Transverse colon (tissue), 4 donors: ENCODE data around the gene ZNF547. TPM values are rescaled to one million over a fixed set of nuclear protein-coding genes. Genes with fewer than 3 reads are reported as not detected.

ENCODE experiments used
- DNase-seq: peaks from one replicate; pipeline ENCODE4 v3.0.0-alpha.2; 2019
- H3K27ac ChIP-seq, 4 donors: fragments of 200-600 bp; sonication (generic); 2 replicates each; pipeline ENCODE4 v1.5.1; 2016 to 2018; ENCODE audit warnings: inconsistent platforms in 4 of 4
- H3K27me3 ChIP-seq: fragments of 200-600 bp; sonication (generic); 2 replicates; pipeline ENCODE4 v1.5.1; 2017; ENCODE audit warnings: inconsistent platforms
- H3K36me3 ChIP-seq, 4 donors: fragments of 200-600 bp; sonication (generic); 2 replicates each; pipeline ENCODE4 v1.5.1; 2017 to 2019; ENCODE audit warnings: inconsistent platforms in 4 of 4
- H3K4me1 ChIP-seq, 4 donors: fragments of 200-600 bp; sonication (generic); 2 replicates each; pipeline ENCODE4 v1.5.1; 2017 to 2020; ENCODE audit warnings: inconsistent platforms in 4 of 4
- H3K4me3 ChIP-seq, 4 donors: fragments of 200-600 bp; sonication (generic); 1 replicate in 1 of 4; 2 replicates in 3 of 4; pipeline versions ENCODE4 v1.5.1 to v1.6.1; 2017 to 2019; ENCODE audit warnings: inconsistent platforms in 4 of 4
- H3K9me3 ChIP-seq, 2 donors: fragments of 200-600 bp; sonication (generic); 2 replicates each; pipeline ENCODE4 v1.5.1; 2017 to 2019; ENCODE audit warnings: inconsistent platforms in 2 of 2
- CTCF ChIP-seq, 5 experiments: fragments of 200-600 bp in 3 of 5; fragments of 450-650 bp in 2 of 5; sonication (generic) in 3 of 5; IDR thresholded peaks; 1 replicate in 2 of 5; 2 replicates in 3 of 5; pipeline ENCODE4 v1.5.1; 2016 to 2017; ENCODE audit warnings: antibody characterized with exemption in 5 of 5, inconsistent platforms in 3 of 5, mild to moderate bottlenecking in 2 of 5, moderate library complexity in 1 of 5
- EP300 ChIP-seq: sonication (generic); formaldehyde crosslinking; IDR thresholded peaks from one replicate; pipeline ENCODE4 v1.6.1; 2017; ENCODE audit warnings: antibody characterized with exemption, low read depth
- POLR2A ChIP-seq: fragments of 450-650 bp; IDR thresholded peaks from one replicate; pipeline ENCODE4 v1.6.1; 2016; ENCODE audit warnings: antibody characterized with exemption, mild to moderate bottlenecking, moderate library complexity
- POLR2AphosphoS5 ChIP-seq, 3 donors: sonication (generic); formaldehyde crosslinking; IDR thresholded peaks; one replicate each; pipeline ENCODE4 v1.6.1; 2016; ENCODE audit warnings: antibody characterized with exemption in 3 of 3
- WGBS, 2 donors: methylation state at CpG; one replicate each; pipeline ENCODE4 v1.1.5; 2018; ENCODE audit warnings: low coverage in 1 of 2; 5-methylcytosine and 5-hydroxymethylcytosine counted together
- in situ Hi-C, 4 donors: fragments of 200-750 bp; cut with MboI; loops; one replicate each; pipeline versions ENCODE4 v1.15.0 to v1.15.1; 2017; ENCODE audit warnings: low sequenced_read_pairs in 3 of 4, low pct_ligation_motif_present in 1 of 4, low pct_unique_long_range_greater_than_20kb in 1 of 4
- intact Hi-C: fragments of 100-400 bp; cut with DNase I; formaldehyde crosslinking; loops from one replicate; pipeline ENCODE4 v1.15.1; 2023; ENCODE audit warnings: low total_unique reads
- total RNA-seq, 4 donors: library from RNA; depleted of rRNA; stranded (reverse); fragments of >200 nt; gene quantifications; one replicate each; pipeline ENCODE4 v1.1.0, GENCODE V29; 2016

ZNF547 gene
- total RNA-seq, 4 donors from 2014 or later: 0.60 to 1.3 (median 1.2) TPM; not detected in 1

GRCh38 chr19:57406516-57407123 lies 43.3 kb downstream of the ZNF547 start:
- H3K9me3 ChIP-seq: no peaks in the 10 kb centered on the region
- peaks cover 0 to 1% (median 0%) of the 10 kb centered on the region in 4 donors for H3K36me3 ChIP-seq
- intact Hi-C loops (no loop called here), in situ Hi-C loops (no loop called here)
- H3K27ac ChIP-seq: no peak overlapping the region
- H3K4me3 ChIP-seq: no peak overlapping the region
- H3K4me1 ChIP-seq: peaks cover 2 to 7% (median 5%) of the 10 kb centered on the region in 4 donors
- H3K27me3 ChIP-seq: no peaks in the 10 kb centered on the region
- TF ChIP-seq EP300 (no peak), POLR2AphosphoS5 (IDR thresholded peaks at IDR 0.05) (no peak), CTCF (IDR thresholded peaks at IDR 0.05) (peak; percentile 35 to 50 (median 44)), POLR2A (no peak)
- WGBS, 2 donors: 30 to 44% methylated on average over 1 to 8 of the region's 8 CpGs
- peak; percentile 54 for DNase-seq

- intact Hi-C loops: no loop called here
Observed at GRCh38 chr19:57410877-57411671, 47.7 kb downstream of the ZNF547 start, which contains the start of gene ZNF17. Gene ZNF17 (plus strand): TSS chr19:57411161. CDS start chr19:57413616, 2,455 bp downstream.

GRCh38 chr19:57419439-57419838 lies 56.1 kb downstream of the ZNF547 start:
- intact Hi-C loops: no loop called here
- H3K4me1 ChIP-seq: no peaks in the 10 kb centered on the region
- in situ Hi-C loops: no loop called here
- DNase-seq: no peak
- H3K9me3 ChIP-seq: peaks cover 19 to 78% of the 10 kb centered on the region in 2 donors
- no peak overlapping the region for H3K27ac ChIP-seq
- peaks cover 9 to 67% (median 34%) of the 10 kb centered on the region in 4 donors for H3K36me3 ChIP-seq
- TF ChIP-seq POLR2A (no peak), EP300 (no peak), CTCF (IDR thresholded peaks at IDR 0.05) (no peak), POLR2AphosphoS5 (IDR thresholded peaks at IDR 0.05) (no peak)
- WGBS, 2 donors: 80 to 95% methylated on average over 1 to 4 of the region's 4 CpGs
- H3K27me3 ChIP-seq: no peaks in the 10 kb centered on the region
- H3K4me3 ChIP-seq: no peak overlapping the region

More at GRCh38 chr19:57410877-57411671, 47.7 kb downstream of the ZNF547 start, which contains the start of gene ZNF17:
- Histone ChIP-seq H3K27ac (peak within 1 kb of the TSS; percentile 51 to 81 (median 76)), H3K36me3 (peaks cover 0 to 17% (median 8%) of the 10 kb centered on the region in 4 donors), H3K9me3 (peaks cover 0 to 7% of the 10 kb centered on the region in 2 donors), H3K27me3 (no peaks in the 10 kb centered on the region), H3K4me3 (peak within 1 kb of the TSS; percentile 76 to 98 (median 93)), H3K4me1 (peaks cover 9 to 18% (median 12%) of the 10 kb centered on the region in 4 donors)
- WGBS, 2 donors: 0% methylated on average over 39 of the region's 55 CpGs; no CpG with 5 or more reads in 1 of the 2 donors
- TF ChIP-seq POLR2AphosphoS5 (IDR thresholded peaks at IDR 0.05): peak; percentile 30 to 62 (median 53)
- peak; percentile 35 for TF ChIP-seq POLR2A
- no peak for TF ChIP-seq CTCF (IDR thresholded peaks at IDR 0.05)
- in situ Hi-C loops: no loop called here
- DNase-seq: peak; percentile 94

GRCh38 chr19:57421037-57421436 lies 57.7 kb downstream of the ZNF547 start:
- no peak overlapping the region for H3K27ac ChIP-seq
- intact Hi-C loops: no loop called here
- peaks cover 9 to 54% (median 30%) of the 10 kb centered on the region in 4 donors for H3K36me3 ChIP-seq
- in situ Hi-C loops: no loop called here
- 92 to 96% methylated on average over 3 of the region's 3 CpGs for WGBS, 2 donors
- no peak overlapping the region for H3K4me3 ChIP-seq
- no peaks in the 10 kb centered on the region for H3K4me1 ChIP-seq
- H3K27me3 ChIP-seq: no peaks in the 10 kb centered on the region
- H3K9me3 ChIP-seq: peaks cover 19 to 73% of the 10 kb centered on the region in 2 donors
- no peak for DNase-seq
- TF ChIP-seq CTCF (IDR thresholded peaks at IDR 0.05) (no peak), POLR2AphosphoS5 (IDR thresholded peaks at IDR 0.05) (no peak), POLR2A (no peak), EP300 (no peak)
